Type B pancreatic cell (in vitro differentiated cells): ENCODE data around the gene TSHZ2. TPM values are rescaled to one million over a fixed set of nuclear protein-coding genes. Genes with fewer than 3 reads are reported as not detected.

Source experiments
- DNase-seq: peaks from one replicate; pipeline ENCODE4 v3.0.0; 2021; ENCODE audit warnings: mixed read lengths; ENCODE audit not compliant: unreplicated experiment; ENCODE audit errors: extremely low spot score
- H3K27ac Mint-ChIP-seq: 2 replicates; pipeline ENCODE4 v1.8.0; 2021; ENCODE audit warnings: mild to moderate bottlenecking, mixed read lengths
- H3K27me3 Mint-ChIP-seq: 2 replicates; pipeline ENCODE4 v1.8.0; 2021; ENCODE audit warnings: mixed read lengths
- H3K36me3 Mint-ChIP-seq: 2 replicates; pipeline ENCODE4 v1.8.0; 2021; ENCODE audit warnings: mixed read lengths
- H3K4me1 Mint-ChIP-seq: one replicate; pipeline ENCODE4 v1.8.0; 2021; ENCODE audit warnings: mixed read lengths; ENCODE audit not compliant: unreplicated experiment
- H3K4me3 Mint-ChIP-seq: 2 replicates; pipeline ENCODE4 v1.8.0; 2021; ENCODE audit warnings: mild to moderate bottlenecking, mixed read lengths
- H3K9me3 Mint-ChIP-seq: 2 replicates; pipeline ENCODE4 v1.8.0; 2021; ENCODE audit warnings: mixed read lengths
- CTCF ChIP-seq: fragments of 200-600 bp; sonication (generic); conservative IDR thresholded peaks from 2 replicates; pipeline ENCODE4 v1.5.0; 2021; ENCODE audit warnings: antibody characterized with exemption, mild to moderate bottlenecking
- total RNA-seq: library from RNA; stranded (reverse); gene quantifications from 2 replicates; pipeline ENCODE4 v1.2.1, GENCODE V29; 2021; ENCODE audit warnings: low replicate concordance

The TSHZ2 gene
- total RNA-seq, 1 donor from 2014 or later = 45.5 TPM

- H3K4me1 Mint-ChIP-seq = peaks cover 23% of the 10 kb centered on the region
- H3K4me3 Mint-ChIP-seq = no peak overlapping the region
- no peaks in the 10 kb centered on the region for H3K27me3 Mint-ChIP-seq
- H3K36me3 Mint-ChIP-seq = peaks cover 16% of the 10 kb centered on the region
- no peaks in the 10 kb centered on the region for H3K9me3 Mint-ChIP-seq
- H3K27ac Mint-ChIP-seq = no peak overlapping the region
- DNase-seq = no peak
- TF ChIP-seq CTCF = no peak
Measured at GRCh38 chr20:53040693-53041589, 68.8 kb downstream of the TSHZ2 start.

GRCh38 chr20:53042521-53042920 lies 70.4 kb downstream of the TSHZ2 start:
- DNase-seq = no peak
- H3K9me3 Mint-ChIP-seq = no peaks in the 10 kb centered on the region
- H3K4me1 Mint-ChIP-seq = peaks cover 22% of the 10 kb centered on the region
- no peak overlapping the region for H3K27ac Mint-ChIP-seq
- H3K27me3 Mint-ChIP-seq = no peaks in the 10 kb centered on the region
- H3K36me3 Mint-ChIP-seq = peaks cover 24% of the 10 kb centered on the region
- no peak overlapping the region for H3K4me3 Mint-ChIP-seq
- TF ChIP-seq CTCF = no peak

GRCh38 chr20:53044296-53044695 lies 72.1 kb downstream of the TSHZ2 start:
- no peak for DNase-seq
- H3K4me3 Mint-ChIP-seq = no peak overlapping the region
- peaks cover 19% of the 10 kb centered on the region for H3K36me3 Mint-ChIP-seq
- no peaks in the 10 kb centered on the region for H3K27me3 Mint-ChIP-seq
- peaks cover 28% of the 10 kb centered on the region for H3K4me1 Mint-ChIP-seq
- no peak overlapping the region for H3K27ac Mint-ChIP-seq
- TF ChIP-seq CTCF = no peak
- H3K9me3 Mint-ChIP-seq = no peaks in the 10 kb centered on the region

DNA sequence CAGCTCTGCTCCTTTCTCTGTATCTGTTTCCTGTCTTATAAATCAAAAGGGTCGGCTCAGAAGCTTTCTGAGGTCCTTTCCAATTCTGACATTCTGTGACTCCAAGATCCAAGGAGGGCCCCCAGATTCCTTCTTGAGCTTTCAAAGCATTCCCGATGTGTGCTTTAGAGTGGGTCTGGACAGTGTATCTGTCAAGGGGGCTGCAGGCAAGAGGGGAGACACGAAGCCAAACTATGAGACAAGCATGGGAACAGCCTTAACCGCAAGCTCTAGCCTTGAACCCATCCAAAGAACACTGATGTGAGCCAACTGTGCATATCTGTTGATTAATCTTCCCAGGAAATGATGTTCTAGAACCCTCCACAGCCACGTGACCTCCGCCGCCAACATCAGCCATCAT lies 73.8 kb downstream of the TSHZ2 start:
- no peaks in the 10 kb centered on the region for H3K27me3 Mint-ChIP-seq
- no peak overlapping the region for H3K27ac Mint-ChIP-seq
- H3K9me3 Mint-ChIP-seq = no peaks in the 10 kb centered on the region
- H3K36me3 Mint-ChIP-seq = peaks cover 17% of the 10 kb centered on the region
- no peak for TF ChIP-seq CTCF
- no peak overlapping the region for H3K4me3 Mint-ChIP-seq
- DNase-seq = no peak
- H3K4me1 Mint-ChIP-seq = peaks cover 28% of the 10 kb centered on the region

DNA sequence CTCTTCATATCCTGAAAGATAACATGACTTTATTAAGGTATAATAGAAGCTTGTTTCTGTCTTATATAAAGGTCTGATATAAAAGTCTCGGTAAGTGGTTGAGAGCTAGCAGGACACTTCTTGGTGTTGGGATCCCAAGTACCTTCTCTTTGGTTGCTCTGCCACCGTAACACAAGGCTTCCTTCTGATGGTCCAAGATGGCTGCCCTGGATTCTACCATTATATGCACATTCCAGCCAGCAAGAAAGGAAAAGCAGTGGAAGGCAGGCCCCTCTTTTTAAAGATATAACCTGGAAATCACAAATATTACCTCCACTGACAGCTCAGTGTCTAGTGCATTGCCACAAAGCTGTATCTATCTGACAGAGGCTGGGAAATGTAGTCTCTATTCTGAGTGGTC lies 75.0 kb downstream of the TSHZ2 start:
- peaks cover 23% of the 10 kb centered on the region for H3K36me3 Mint-ChIP-seq
- TF ChIP-seq CTCF = no peak
- no peaks in the 10 kb centered on the region for H3K9me3 Mint-ChIP-seq
- no peak for DNase-seq
- H3K4me1 Mint-ChIP-seq = peaks cover 16% of the 10 kb centered on the region
- no peak overlapping the region for H3K4me3 Mint-ChIP-seq
- H3K27ac Mint-ChIP-seq = no peak overlapping the region
- H3K27me3 Mint-ChIP-seq = no peaks in the 10 kb centered on the region
